Dermis microvascular lymphatic vessel endothelial cell (primary cell): ENCODE measurements around the gene SPATS1. TPM values are rescaled to one million over a fixed set of nuclear protein-coding genes. Genes with fewer than 3 reads are reported as not detected.
A peak's percentile ranks its signal among the peaks of the same experiment; 100 is the strongest.
"Not testable (repeated sequence)": the region's sequence is repeated elsewhere in the genome, so short reads cannot be mapped to it uniquely, and the experiment has no call there.

Experiments used
- DNase-seq, 2 donors: peaks; one replicate each; pipeline versions ENCODE4 v3.0.0 to v3.0.0-alpha.2; 2010; ENCODE audit warnings: low read depth in 2 of 2
- total RNA-seq: library from RNA; depleted of rRNA; stranded (reverse); fragments of >200 nt; gene quantifications from 2 replicates; pipeline ENCODE4 v1.2.1, GENCODE V29; 2014

The SPATS1 gene
- total RNA-seq, 1 donor from 2014 or later, result not detected

GRCh38 chr6:44341095-44341890, 1.2 kb upstream of the SPATS1 start:
- DNase-seq, result no peak

GRCh38 chr6:44342052-44342451, 398 bp upstream of the SPATS1 start:
- no peak for DNase-seq

- DNase-seq, result not testable (repeated sequence)
These were observed 4.4 kb downstream of the SPATS1 start for GRCh38 chr6:44346818-44347217.

- DNase-seq, result no peak
These were observed 7.6 kb downstream of the SPATS1 start for GRCh38 chr6:44349904-44350649.

GRCh38 chr6:44350650-44350994, 8.2 kb downstream of the SPATS1 start:
- DNase-seq, result not testable (repeated sequence)

GRCh38 chr6:44352259-44352658, 9.8 kb downstream of the SPATS1 start:
- no peak for DNase-seq

- DNase-seq, result no peak
These were observed 10.9 kb downstream of the SPATS1 start for GRCh38 chr6:44353336-44353735.

GRCh38 chr6:44355640-44356039, 13.2 kb downstream of the SPATS1 start:
- DNase-seq, result no peak

GRCh38 chr6:44356487-44356886, 14.0 kb downstream of the SPATS1 start:
- no peak for DNase-seq

GRCh38 chr6:44359973-44360372, 17.5 kb downstream of the SPATS1 start:
- no peak for DNase-seq

GRCh38 chr6:44361947-44362346, 19.5 kb downstream of the SPATS1 start:
- no peak for DNase-seq

GRCh38 chr6:44363377-44363926, 21.0 kb downstream of the SPATS1 start:
- no peak for DNase-seq

- DNase-seq, result no peak
These were observed 24.3 kb downstream of the SPATS1 start for GRCh38 chr6:44366781-44367180.

GRCh38 chr6:44367681-44368080, 25.2 kb downstream of the SPATS1 start:
- no peak for DNase-seq

- no peak for DNase-seq
These were observed 30.6 kb downstream of the SPATS1 start for GRCh38 chr6:44373051-44373450.

- DNase-seq, result peak in 1 of 2 donors; percentile 7
These were observed 31.3 kb downstream of the SPATS1 start for GRCh38 chr6:44373787-44374186.

- DNase-seq, result no peak
These were observed 32.6 kb downstream of the SPATS1 start for GRCh38 chr6:44375071-44375470.

- DNase-seq, result no peak
These were observed 35.0 kb downstream of the SPATS1 start for GRCh38 chr6:44377484-44377883.

- no peak for DNase-seq
These were observed 35.5 kb downstream of the SPATS1 start for GRCh38 chr6:44377971-44378370.

- DNase-seq, result no peak
These were observed 39.3 kb downstream of the SPATS1 start for GRCh38 chr6:44381739-44382138.

- DNase-seq, result no peak
These were observed 44.0 kb downstream of the SPATS1 start for GRCh38 chr6:44386364-44386928.

GRCh38 chr6:44386929-44387345, 44.5 kb downstream of the SPATS1 start:
- DNase-seq, result no peak
